Ishikawa (cell line): ENCODE data around the gene NXPH2.

Experiments used
- CEBPB ChIP-seq: IDR thresholded peaks from 2 replicates; pipeline ENCODE4 v1.6.1; 2012
- CREB1 ChIP-seq: IDR thresholded peaks from 2 replicates; pipeline ENCODE4 v1.6.1; 2012; ENCODE audit warnings: low read depth
- EGR1 ChIP-seq: IDR thresholded peaks from 2 replicates; pipeline ENCODE4 v1.6.1; 2012
- EP300 ChIP-seq: IDR thresholded peaks from 2 replicates; pipeline ENCODE4 v1.6.1; 2012; ENCODE audit warnings: borderline replicate concordance
- FOXM1 ChIP-seq: IDR thresholded peaks from 2 replicates; pipeline ENCODE4 v1.6.1; 2012; ENCODE audit warnings: low read depth, borderline replicate concordance
- MAX ChIP-seq: IDR thresholded peaks from 2 replicates; pipeline ENCODE4 v1.6.1; 2012
- NFIC ChIP-seq: IDR thresholded peaks from 2 replicates; pipeline ENCODE4 v1.6.1; 2012
- RAD21 ChIP-seq: IDR thresholded peaks from 2 replicates; pipeline ENCODE4 v1.6.1; 2012; ENCODE audit warnings: low read depth
- REST ChIP-seq: IDR thresholded peaks from 2 replicates; pipeline ENCODE4 v1.6.1; 2012; ENCODE audit warnings: low read depth, mild to moderate bottlenecking
- TAF1 ChIP-seq: IDR thresholded peaks from 2 replicates; pipeline ENCODE4 v1.6.1; 2012; ENCODE audit warnings: low read depth, mild to moderate bottlenecking
- TCF12 ChIP-seq: IDR thresholded peaks from 2 replicates; pipeline ENCODE4 v1.6.1; 2012; ENCODE audit warnings: low read depth
- TEAD4 ChIP-seq: IDR thresholded peaks from 2 replicates; pipeline ENCODE4 v1.6.1; 2012
- YY1 ChIP-seq: IDR thresholded peaks from 2 replicates; pipeline ENCODE4 v1.6.1; 2012; ENCODE audit warnings: low read depth
- ZBTB7A ChIP-seq: IDR thresholded peaks from 2 replicates; pipeline ENCODE4 v1.6.1; 2012; ENCODE audit warnings: low read depth
- TF ChIP-seq, protein P1 (sequence below): IDR thresholded peaks from 2 replicates; pipeline ENCODE4 v1.6.1; 2012

NXPH2 gene

DNA sequence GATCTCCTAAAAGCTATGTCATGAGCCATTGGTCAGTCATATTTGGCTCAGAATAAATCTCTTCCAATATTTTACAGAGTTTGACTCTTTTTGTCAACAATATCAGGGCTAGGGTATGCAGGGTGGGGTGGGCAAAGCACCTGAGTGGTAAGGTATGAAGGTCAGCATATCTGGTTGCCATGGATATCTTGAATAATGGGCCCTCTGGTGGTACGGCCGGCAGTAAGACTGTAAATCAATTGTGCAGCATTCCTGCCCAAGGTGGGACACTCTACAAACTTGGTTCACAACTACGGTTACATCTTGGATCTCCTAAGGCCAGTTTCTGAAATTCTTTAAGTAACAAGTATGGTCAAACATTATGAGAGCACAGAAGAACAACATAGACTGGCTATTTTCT is 159.1 kb downstream of the NXPH2 start:
- TF ChIP-seq FOXM1 (no peak), TAF1 (no peak), RAD21 (no peak; the same call in 1 of the 2 replicates)

- TF ChIP-seq ZBTB7A: no peak
- no peak for TF ChIP-seq EP300
- no peak for TF ChIP-seq CREB1
- TF ChIP-seq TAF1: no peak
- no peak for TF ChIP-seq REST
- no peak for TF ChIP-seq YY1
- TF ChIP-seq FOXM1: no peak
- no peak for TF ChIP-seq TEAD4
- TF ChIP-seq EGR1: no peak
- TF ChIP-seq, protein P1, sequence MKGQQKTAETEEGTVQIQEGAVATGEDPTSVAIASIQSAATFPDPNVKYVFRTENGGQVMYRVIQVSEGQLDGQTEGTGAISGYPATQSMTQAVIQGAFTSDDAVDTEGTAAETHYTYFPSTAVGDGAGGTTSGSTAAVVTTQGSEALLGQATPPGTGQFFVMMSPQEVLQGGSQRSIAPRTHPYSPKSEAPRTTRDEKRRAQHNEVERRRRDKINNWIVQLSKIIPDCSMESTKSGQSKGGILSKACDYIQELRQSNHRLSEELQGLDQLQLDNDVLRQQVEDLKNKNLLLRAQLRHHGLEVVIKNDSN: no peak
- TF ChIP-seq TCF12: no peak
- TF ChIP-seq RAD21: no peak
- TF ChIP-seq NFIC: no peak
- TF ChIP-seq CEBPB: no peak
- TF ChIP-seq MAX: no peak
These were observed 159.8 kb downstream of the NXPH2 start for GRCh38 chr2:138620431-138620830.
